Renal cortex interstitium (tissue), 11 donors: Measurements from ENCODE around the gene ARSB. TPM values are rescaled to one million over a fixed set of nuclear protein-coding genes. Genes with fewer than 3 reads are reported as not detected.
"Not testable (repeated sequence)": the region's sequence is repeated elsewhere in the genome, so short reads cannot be mapped to it uniquely, and the experiment has no call there.

Source experiments
- DNase-seq, 11 donors: peaks; one replicate each; pipeline ENCODE4 v3.0.0-alpha.2; 2013; ENCODE audit warnings: low read depth in 9 of 11, low spot score in 4 of 11; ENCODE audit errors: extremely low read depth in 1 of 11
- polyA plus RNA-seq, 3 donors: library from polyadenylated mRNA; unstranded; fragments of 120-200 nt; gene quantifications; one replicate each; pipeline ENCODE4 v1.2.1, GENCODE V29; 2013; ENCODE audit not compliant: insufficient read length in 3 of 3

Gene ARSB
- polyA plus RNA-seq, 3 donors, result 20.8 to 28.0 (median 24.0) TPM

- no peak for DNase-seq
Measured at GRCh38 chr5:79005936-79006631, 21.0 kb upstream of the ARSB start.

GRCh38 chr5:79005151-79005550 is 20.0 kb upstream of the ARSB start:
- DNase-seq, result no peak

GRCh38 chr5:79002374-79002773 is 17.3 kb upstream of the ARSB start:
- no peak for DNase-seq

GRCh38 chr5:79001471-79001870 is 16.4 kb upstream of the ARSB start:
- DNase-seq, result no peak

GRCh38 chr5:78997090-78997489 is 12.0 kb upstream of the ARSB start:
- DNase-seq, result no peak

- DNase-seq, result no peak
Measured at GRCh38 chr5:78995521-78996007, 10.5 kb upstream of the ARSB start.

- DNase-seq, result no peak
Measured at GRCh38 chr5:78993165-78993564, 8.1 kb upstream of the ARSB start.

GRCh38 chr5:78992146-78992545 is 7.0 kb upstream of the ARSB start:
- DNase-seq, result no peak

- DNase-seq, result no peak
Measured at GRCh38 chr5:78989080-78989479, 4.0 kb upstream of the ARSB start.

GRCh38 chr5:78985725-78986223 is 664 bp upstream of the ARSB start:
- peak in 2 of 11 donors; percentile 24 to 27 for DNase-seq

GRCh38 chr5:78984439-78985115 is 533 bp downstream of the ARSB start:
- peak; percentile 58 to 88 (median 78) for DNase-seq

- peak in 1 of 11 donors; percentile 24 for DNase-seq
Measured at GRCh38 chr5:78983601-78984438, 1.3 kb downstream of the ARSB start.

- not testable (repeated sequence) for DNase-seq
Measured at GRCh38 chr5:78983194-78983593, 1.9 kb downstream of the ARSB start.

- no peak for DNase-seq
Measured at GRCh38 chr5:78979909-78980308, 5.2 kb downstream of the ARSB start.

GRCh38 chr5:78979117-78979742 is 5.9 kb downstream of the ARSB start:
- DNase-seq, result peak in 1 of 11 donors; percentile 28

GRCh38 chr5:78975035-78975434 is 10.1 kb downstream of the ARSB start:
- no peak for DNase-seq

- DNase-seq, result no peak
Measured at GRCh38 chr5:78974601-78975000, 10.5 kb downstream of the ARSB start.

- DNase-seq, result no peak
Measured at GRCh38 chr5:78974011-78974410, 11.1 kb downstream of the ARSB start.
